HCT116 (cell line): ENCODE measurements around the gene CDK16. TPM values are rescaled to one million over a fixed set of nuclear protein-coding genes. Genes with fewer than 3 reads are reported as not detected.

ENCODE experiments used
- ATAC-seq: fragments of 200-7000 bp; cut with Tn5 transposase; 2 replicates; pipeline ENCODE4 v1.9.1; 2020; ENCODE audit warnings: mild to moderate bottlenecking, moderate library complexity
- Bru-seq: library from RNA; stranded (reverse); fragments of 400-500 nt; gene quantifications from one replicate; lab custom pipeline; 2021; lab: Mats Ljungman, UMichigan
- BruChase-seq, 2 experiments: library from RNA; stranded (reverse); fragments of 400-500 nt; gene quantifications; one replicate each; lab custom pipeline; 2021; lab: Mats Ljungman, UMichigan
- BruUV-seq: library from RNA; stranded (reverse); fragments of 400-500 nt; replicated peaks from 2 replicates; lab custom pipeline; 2021; lab: Mats Ljungman, UMichigan
- CTCF ChIA-PET: fragments of 300-600 bp; sonication (Branson Sonifier 250); formaldehyde crosslinking; loops from one replicate; lab custom pipeline; 2021; ENCODE audit warnings: antibody characterized with exemption; lab: Charles Lee
- POLR2A ChIA-PET: fragments of 300-600, 350-600 bp; sonication (Branson Sonifier 250); formaldehyde crosslinking; loops from one replicate; lab custom pipeline; 2021; ENCODE audit warnings: antibody characterized with exemption; lab: Charles Lee
- RAD21 ChIA-PET, 2 experiments: fragments of 300-600 bp; sonication (Branson Sonifier 250); formaldehyde crosslinking; loops; one replicate each; lab custom pipeline; 2023; ENCODE audit warnings: low total read pairs in 2 of 2; ENCODE audit not compliant: uncharacterized antibody in 2 of 2, unreplicated experiment in 2 of 2, low non-redundant PET in 1 of 2; lab: Charles Lee
- DNase-seq: peaks from one replicate; pipeline ENCODE4 v3.0.0-alpha.2; 2010; ENCODE audit warnings: low read depth, low spot score
- H2AFZ ChIP-seq: fragments of 200-600 bp; shearing (Covaris generic), sonication (generic); 2 replicates; pipeline ENCODE4 v1.6.1; 2017; ENCODE audit warnings: low read depth, mixed run types, mixed read lengths, antibody characterized with exemption, low read length; ENCODE audit not compliant: poor library complexity, severe bottlenecking
- H3K27ac ChIP-seq: 2 replicates; pipeline ENCODE4 v1.5.1; 2012; ENCODE audit warnings: low read depth, low read length
- H3K27me3 ChIP-seq: fragments of 200-600 bp; sonication (generic); 2 replicates; pipeline ENCODE4 v1.6.1; 2016; ENCODE audit warnings: mixed run types, low read length, mixed read lengths; ENCODE audit not compliant: insufficient read depth
- H3K36me3 ChIP-seq, 2 experiments: fragments of 200-500 bp in 1 of 2; fragments of 200-600 bp in 1 of 2; sonication (Bioruptor generic) in 1 of 2; sonication (generic) in 1 of 2; 2 replicates each; pipeline versions ENCODE4 v1.5.1 to v1.6.1; 2014 to 2016; ENCODE audit warnings: low read length in 2 of 2, inconsistent platforms in 1 of 2, mixed read lengths in 1 of 2, mixed run types in 1 of 2; ENCODE audit not compliant: insufficient read depth in 2 of 2, control insufficient read depth in 1 of 2
- H3K4me1 ChIP-seq, 2 experiments: fragments of 200-600 bp in 1 of 2; sonication (generic) in 1 of 2; 2 replicates each; pipeline versions ENCODE4 v1.5.1 to v1.6.1; 2012 to 2017; ENCODE audit warnings: low read length in 2 of 2, inconsistent platforms in 1 of 2, mild to moderate bottlenecking in 1 of 2, mixed read lengths in 1 of 2, mixed run types in 1 of 2, moderate library complexity in 1 of 2; ENCODE audit not compliant: insufficient read depth in 2 of 2, control insufficient read depth in 1 of 2
- H3K4me2 ChIP-seq: fragments of 200-600 bp; sonication (generic); 2 replicates; pipeline ENCODE4 v1.6.1; 2017; ENCODE audit warnings: mixed run types, low read length, mixed read lengths
- H3K4me3 ChIP-seq, 2 experiments: fragments of 200-600 bp in 1 of 2; sonication (generic) in 1 of 2; replicated peaks in 1 of 2; 2 replicates each; pipeline ENCODE4 v1.5.1; 2011 to 2016; ENCODE audit warnings: low read length in 2 of 2, control low read depth in 1 of 2, low read depth in 1 of 2, mild to moderate bottlenecking in 1 of 2, mixed read lengths in 1 of 2, mixed run types in 1 of 2
- H3K79me2 ChIP-seq: fragments of 200-600 bp; sonication (generic); 2 replicates; pipeline ENCODE4 v1.6.1; 2017; ENCODE audit warnings: mild to moderate bottlenecking, mixed run types, low read length, moderate library complexity, mixed read lengths; ENCODE audit not compliant: insufficient read depth
- H3K9ac ChIP-seq: fragments of 200-600 bp; sonication (generic); 2 replicates; pipeline ENCODE4 v1.6.1; 2016; ENCODE audit warnings: low read length, mixed read lengths
- H3K9me2 ChIP-seq: fragments of 200-600 bp; sonication (generic), shearing (Covaris generic); 2 replicates; pipeline ENCODE4 v1.6.1; 2017; ENCODE audit warnings: mixed run types, mild to moderate bottlenecking, moderate library complexity; ENCODE audit not compliant: insufficient read depth
- H3K9me3 ChIP-seq, 2 experiments: fragments of 200-500 bp in 1 of 2; fragments of 200-600 bp in 1 of 2; sonication (Bioruptor generic) in 1 of 2; sonication (generic) in 1 of 2; 2 replicates each; pipeline ENCODE4 v1.6.1; 2014 to 2017; ENCODE audit warnings: low read length in 2 of 2, mixed read lengths in 2 of 2, inconsistent platforms in 1 of 2, low read depth in 1 of 2, mild to moderate bottlenecking in 1 of 2, mixed run types in 1 of 2, moderate library complexity in 1 of 2; ENCODE audit not compliant: control insufficient read depth in 1 of 2, insufficient read depth in 1 of 2
- H4K20me1 ChIP-seq: fragments of 200-600 bp; sonication (generic), shearing (Covaris generic); 2 replicates; pipeline ENCODE4 v1.6.1; 2017; ENCODE audit warnings: mixed run types, mild to moderate bottlenecking, moderate library complexity; ENCODE audit not compliant: insufficient read depth
- CBX3 ChIP-seq: IDR thresholded peaks from 2 replicates; pipeline ENCODE4 v1.6.1; 2012; ENCODE audit warnings: low read depth
- CTCF ChIP-seq, 3 experiments: fragments of 200-600 bp in 1 of 3; sonication (generic) in 1 of 3; IDR thresholded peaks in 2 of 3; conservative IDR thresholded peaks in 1 of 3; 2 replicates each; pipeline ENCODE4 v1.5.1; 2012 to 2017; ENCODE audit warnings: low read depth in 2 of 3, low read length in 2 of 3, antibody characterized with exemption in 1 of 3, borderline replicate concordance in 1 of 3, control low read depth in 1 of 3, mild to moderate bottlenecking in 1 of 3, mixed read lengths in 1 of 3, mixed run types in 1 of 3, moderate library complexity in 1 of 3; ENCODE audit not compliant: insufficient read depth in 1 of 3
- ELF1 ChIP-seq: IDR thresholded peaks from 2 replicates; pipeline ENCODE4 v1.6.1; 2012; ENCODE audit warnings: low read depth, borderline replicate concordance
- EZH2 ChIP-seq: fragments of 200-600 bp; sonication (generic); IDR thresholded peaks from 2 replicates; pipeline ENCODE4 v1.6.1; 2017; ENCODE audit warnings: antibody characterized with exemption, mixed run types
- POLR2A ChIP-seq: IDR thresholded peaks from 2 replicates; pipeline ENCODE4 v1.7.0; 2011; ENCODE audit warnings: borderline replicate concordance; ENCODE audit not compliant: insufficient read depth, insufficient read length; ENCODE audit errors: extremely low read depth
- POLR2AphosphoS5 ChIP-seq: IDR thresholded peaks from 2 replicates; pipeline ENCODE4 v1.6.1; 2011; ENCODE audit warnings: mild to moderate bottlenecking, low read depth, low read length, moderate library complexity
- SRF ChIP-seq: IDR thresholded peaks from 2 replicates; pipeline ENCODE4 v1.6.1; 2012; ENCODE audit warnings: low read depth
- TCF7L2 ChIP-seq: IDR thresholded peaks from 2 replicates; pipeline ENCODE4 v1.7.0; 2011; ENCODE audit warnings: borderline replicate concordance, inconsistent platforms; ENCODE audit not compliant: insufficient read depth, insufficient read length; ENCODE audit errors: extremely low read depth
- intact Hi-C: fragments of 100-400 bp; cut with micrococcal nuclease; formaldehyde crosslinking; loops from 2 replicates; pipeline ENCODE4 v1.10.0; 2022
- long read RNA-seq: library from polyadenylated mRNA; unstranded; transcript quantifications from one replicate; pipeline ENCODE4 v2.0.0, GENCODE V29; 2021; ENCODE audit not compliant: unreplicated experiment
- polyA plus RNA-seq: library from polyadenylated mRNA; unstranded; fragments of >200 nt; gene quantifications from 2 replicates; pipeline ENCODE4 v1.2.1, GENCODE V29; 2012; ENCODE audit warnings: missing spikeins
- total RNA-seq: library from RNA; stranded (reverse); gene quantifications from one replicate; pipeline ENCODE4 v1.2.1, GENCODE V29; 2021; ENCODE audit not compliant: unreplicated experiment

Gene CDK16
- total RNA-seq = 131 TPM
- polyA plus RNA-seq = 156 and 181 TPM in 2 replicates
- Bru-seq, nascent RNA = percentile 86 among the genes with signal in this experiment
- percentile 93 among the genes with signal in this experiment for BruChase-seq, experiment 1, labeled RNA remaining after a 6-hour chase
- percentile 91 among the genes with signal in this experiment for BruChase-seq, experiment 2, labeled RNA remaining after a 2-hour chase
- long read RNA-seq, transcript CDK16-202 (16 exons, 3,144 nt) = major isoform, 90 of 175 reads
- long read RNA-seq, partial matches to known transcripts = 50 of 175 reads
- long read RNA-seq, other reads (novel, unspliced or antisense) = 32 of 175 reads

- CTCF ChIA-PET = interaction anchor here (0.8 to 1.3 kb wide), 2 partner anchors 73 to 166 kb away, joined by 4 to 7 read pairs; partner anchors contain the start of genes NDUFB11 and RBM10
- Histone ChIP-seq H3K9me2 (no peaks in the 10 kb centered on the region), H3K4me3 (peak within 1 kb of the TSS; percentile 73 to 82), H3K4me1 (peaks cover 6 to 20% of the 10 kb centered on the region in 2 experiments; a peak in 3 of 4 replicates), H3K79me2 (peaks cover 45% of the 10 kb centered on the region), H3K27me3 (no peaks in the 10 kb centered on the region), H3K27ac (peak within 1 kb of the TSS; percentile 95), H4K20me1 (no peaks in the 10 kb centered on the region), H3K9ac (peak within 1 kb of the TSS; percentile 93), H3K36me3 (peaks cover 0 to 10% of the 10 kb centered on the region in 2 experiments; a peak in 2 of 4 replicates), H3K9me3 (no peaks in the 10 kb centered on the region), H2AFZ (no peak within 1 kb of the TSS), H3K4me2 (peak within 1 kb of the TSS; percentile 85)
- TF ChIP-seq POLR2A = peak; percentile 68
- no peak for TF ChIP-seq ELF1
- no peak for TF ChIP-seq EZH2
- TF ChIP-seq SRF = no peak
- peak; percentile 7 for TF ChIP-seq TCF7L2
- no peak for TF ChIP-seq CTCF (IDR thresholded peaks at IDR 0.05 in 2 of 3, conservative IDR thresholded peaks at IDR 0.05 in 1 of 3; ENCODE audit: borderline replicate concordance in 1 of 3, insufficient read depth in 1 of 3, low read depth in 2 of 3, low read length in 2 of 3)
- no peak for TF ChIP-seq CBX3
- TF ChIP-seq POLR2AphosphoS5 = peak; percentile 76
- ATAC-seq (peak; percentile 63), DNase-seq (peak; percentile 45)
- POLR2A ChIA-PET = interaction anchor here (0.7 to 1.0 kb wide), 4 partner anchors 15 to 166 kb away, joined by 3 to 13 read pairs (median 4); partner anchors contain the start of gene USP11
- BruUV-seq = no TSS peak
- RAD21 ChIA-PET = interaction anchor here in 1 of 2 experiments (1.3 kb wide), 1 partner anchor 15 kb away, joined by 3 read pairs; the partner anchor contains the start of gene USP11
- intact Hi-C loops = loop anchor here (2.0 to 5.0 kb wide), 2 partner anchors 14 to 94 kb away; partner anchors contain the start of gene USP11
Observed at GRCh38 chrX:47218280-47218919, at the start of gene CDK16. Gene CDK16 (plus strand): TSS chrX:47218681. CDS start chrX:47223558, 4,877 bp downstream.
